Neural progenitor cell (in vitro differentiated cells): ENCODE measurements around the gene PTGDR. TPM values are rescaled to one million over a fixed set of nuclear protein-coding genes. Genes with fewer than 3 reads are reported as not detected.

Experiments
- DNase-seq: peaks from one replicate; pipeline ENCODE4 v3.0.0-alpha.2; 2016; ENCODE audit warnings: low spot score
- H2AFZ ChIP-seq: fragments of 200-600 bp; sonication (generic); replicated peaks from 2 replicates; pipeline ENCODE4 v1.6.1; 2016; ENCODE audit warnings: antibody characterized with exemption
- H3F3A ChIP-seq: fragments of 200-600 bp; sonication (generic); 2 replicates; pipeline ENCODE4 v1.6.1; 2016; ENCODE audit warnings: antibody characterized with exemption, low read depth
- H3K27ac ChIP-seq: fragments of 200-600 bp; sonication (generic); 2 replicates; pipeline ENCODE4 v1.5.1; 2016; ENCODE audit warnings: mild to moderate bottlenecking
- H3K27me3 ChIP-seq: fragments of 200-600 bp; sonication (generic); 2 replicates; pipeline ENCODE4 v1.6.1; 2016; ENCODE audit warnings: mild to moderate bottlenecking, moderate library complexity
- H3K36me3 ChIP-seq: fragments of 200-600 bp; sonication (generic); 2 replicates; pipeline ENCODE4 v1.5.1; 2016
- H3K4me1 ChIP-seq: fragments of 200-600 bp; sonication (generic); 2 replicates; pipeline ENCODE4 v1.6.1; 2016; ENCODE audit warnings: mixed run types
- H3K4me2 ChIP-seq: fragments of 200-600 bp; sonication (generic); 2 replicates; pipeline ENCODE4 v1.6.1; 2016
- H3K4me3 ChIP-seq: fragments of 200-600 bp; sonication (generic); 2 replicates; pipeline ENCODE4 v1.5.1; 2016
- H3K79me2 ChIP-seq: fragments of 200-600 bp; sonication (generic); 2 replicates; pipeline ENCODE4 v1.6.1; 2016; ENCODE audit warnings: low read depth
- H3K9ac ChIP-seq: fragments of 200-600 bp; sonication (generic); 2 replicates; pipeline ENCODE4 v1.6.1; 2016
- H3K9me3 ChIP-seq: fragments of 200-600 bp; sonication (generic); 2 replicates; pipeline ENCODE4 v1.5.1; 2016; ENCODE audit warnings: low read depth
- H4K20me1 ChIP-seq: fragments of 200-600 bp; sonication (generic); 2 replicates; pipeline ENCODE4 v1.6.1; 2016; ENCODE audit warnings: low read depth
- H3K27ac Mint-ChIP-seq: 3 replicates; pipeline ENCODE4 v1.8.0; 2021; ENCODE audit warnings: mixed read lengths
- H3K27me3 Mint-ChIP-seq: 2 replicates; pipeline ENCODE4 v1.8.0; 2022; ENCODE audit warnings: low read depth, mild to moderate bottlenecking, inconsistent platforms, moderate library complexity, mixed read lengths; ENCODE audit not compliant: insufficient read depth
- H3K36me3 Mint-ChIP-seq: 3 replicates; pipeline ENCODE4 v1.8.0; 2021; ENCODE audit warnings: mixed read lengths
- H3K4me1 Mint-ChIP-seq: 3 replicates; pipeline ENCODE4 v1.8.0; 2021; ENCODE audit warnings: mixed read lengths
- H3K4me3 Mint-ChIP-seq: 3 replicates; pipeline ENCODE4 v1.8.0; 2021; ENCODE audit warnings: mild to moderate bottlenecking, moderate library complexity, mixed read lengths
- H3K9me3 Mint-ChIP-seq: 3 replicates; pipeline ENCODE4 v1.8.0; 2020; ENCODE audit warnings: mixed read lengths
- EZH2 ChIP-seq: fragments of 200-600 bp; sonication (generic); IDR thresholded peaks from 2 replicates; pipeline ENCODE4 v1.6.1; 2017; ENCODE audit warnings: antibody characterized with exemption, mild to moderate bottlenecking, moderate library complexity
- EZH2phosphoT487 ChIP-seq: fragments of 200-600 bp; sonication (generic); IDR thresholded peaks from 2 replicates; pipeline ENCODE4 v1.6.1; 2017; ENCODE audit warnings: antibody characterized with exemption
- total RNA-seq: library from RNA; depleted of rRNA; stranded (reverse); fragments of >200 nt; gene quantifications from 2 replicates; pipeline ENCODE4 v1.2.3, GENCODE V29; 2015; ENCODE audit warnings: low replicate concordance
- TF ChIP-seq, protein P1 (sequence below): fragments of 200-600 bp; sonication (generic); IDR thresholded peaks from 2 replicates; pipeline ENCODE4 v1.5.1; 2017; ENCODE audit warnings: antibody characterized with exemption, mild to moderate bottlenecking

Gene PTGDR, protein sequence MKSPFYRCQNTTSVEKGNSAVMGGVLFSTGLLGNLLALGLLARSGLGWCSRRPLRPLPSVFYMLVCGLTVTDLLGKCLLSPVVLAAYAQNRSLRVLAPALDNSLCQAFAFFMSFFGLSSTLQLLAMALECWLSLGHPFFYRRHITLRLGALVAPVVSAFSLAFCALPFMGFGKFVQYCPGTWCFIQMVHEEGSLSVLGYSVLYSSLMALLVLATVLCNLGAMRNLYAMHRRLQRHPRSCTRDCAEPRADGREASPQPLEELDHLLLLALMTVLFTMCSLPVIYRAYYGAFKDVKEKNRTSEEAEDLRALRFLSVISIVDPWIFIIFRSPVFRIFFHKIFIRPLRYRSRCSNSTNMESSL
- 0.58 and 0.71 TPM in 2 replicates for total RNA-seq

DNA sequence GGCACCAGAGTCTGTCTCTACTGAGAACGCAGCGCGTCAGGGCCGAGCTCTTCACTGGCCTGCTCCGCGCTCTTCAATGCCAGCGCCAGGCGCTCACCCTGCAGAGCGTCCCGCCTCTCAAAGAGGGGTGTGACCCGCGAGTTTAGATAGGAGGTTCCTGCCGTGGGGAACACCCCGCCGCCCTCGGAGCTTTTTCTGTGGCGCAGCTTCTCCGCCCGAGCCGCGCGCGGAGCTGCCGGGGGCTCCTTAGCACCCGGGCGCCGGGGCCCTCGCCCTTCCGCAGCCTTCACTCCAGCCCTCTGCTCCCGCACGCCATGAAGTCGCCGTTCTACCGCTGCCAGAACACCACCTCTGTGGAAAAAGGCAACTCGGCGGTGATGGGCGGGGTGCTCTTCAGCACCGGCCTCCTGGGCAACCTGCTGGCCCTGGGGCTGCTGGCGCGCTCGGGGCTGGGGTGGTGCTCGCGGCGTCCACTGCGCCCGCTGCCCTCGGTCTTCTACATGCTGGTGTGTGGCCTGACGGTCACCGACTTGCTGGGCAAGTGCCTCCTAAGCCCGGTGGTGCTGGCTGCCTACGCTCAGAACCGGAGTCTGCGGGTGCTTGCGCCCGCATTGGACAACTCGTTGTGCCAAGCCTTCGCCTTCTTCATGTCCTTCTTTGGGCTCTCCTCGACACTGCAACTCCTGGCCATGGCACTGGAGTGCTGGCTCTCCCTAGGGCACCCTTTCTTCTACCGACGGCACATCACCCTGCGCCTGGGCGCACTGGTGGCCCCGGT lies at the start of gene PTGDR:
Gene PTGDR (plus strand): TSS at position 198 of the 778 bp plus-strand sequence. CDS start 117 bp downstream, at position 315.
- no peaks in the 10 kb centered on the region for H3K4me1 ChIP-seq
- H3K79me2 ChIP-seq: no peaks in the 10 kb centered on the region
- H3K9me3 Mint-ChIP-seq: peaks cover 2% of the 10 kb centered on the region
- no peaks in the 10 kb centered on the region for H4K20me1 ChIP-seq
- H3K4me1 Mint-ChIP-seq: peaks cover 11% of the 10 kb centered on the region
- peak; percentile 70 for DNase-seq
- H3K4me2 ChIP-seq: peak within 1 kb of the TSS; percentile 94
- H3K36me3 ChIP-seq: no peaks in the 10 kb centered on the region
- H2AFZ ChIP-seq: peak within 1 kb of the TSS; percentile 91
- H3K9me3 ChIP-seq: no peaks in the 10 kb centered on the region
- H3K27me3 Mint-ChIP-seq: peaks cover 46% of the 10 kb centered on the region
- no peaks in the 10 kb centered on the region for H3F3A ChIP-seq
- TF ChIP-seq EZH2 (peak; percentile 91), EZH2phosphoT487 (peak; percentile 66)
- TF ChIP-seq, protein P1, sequence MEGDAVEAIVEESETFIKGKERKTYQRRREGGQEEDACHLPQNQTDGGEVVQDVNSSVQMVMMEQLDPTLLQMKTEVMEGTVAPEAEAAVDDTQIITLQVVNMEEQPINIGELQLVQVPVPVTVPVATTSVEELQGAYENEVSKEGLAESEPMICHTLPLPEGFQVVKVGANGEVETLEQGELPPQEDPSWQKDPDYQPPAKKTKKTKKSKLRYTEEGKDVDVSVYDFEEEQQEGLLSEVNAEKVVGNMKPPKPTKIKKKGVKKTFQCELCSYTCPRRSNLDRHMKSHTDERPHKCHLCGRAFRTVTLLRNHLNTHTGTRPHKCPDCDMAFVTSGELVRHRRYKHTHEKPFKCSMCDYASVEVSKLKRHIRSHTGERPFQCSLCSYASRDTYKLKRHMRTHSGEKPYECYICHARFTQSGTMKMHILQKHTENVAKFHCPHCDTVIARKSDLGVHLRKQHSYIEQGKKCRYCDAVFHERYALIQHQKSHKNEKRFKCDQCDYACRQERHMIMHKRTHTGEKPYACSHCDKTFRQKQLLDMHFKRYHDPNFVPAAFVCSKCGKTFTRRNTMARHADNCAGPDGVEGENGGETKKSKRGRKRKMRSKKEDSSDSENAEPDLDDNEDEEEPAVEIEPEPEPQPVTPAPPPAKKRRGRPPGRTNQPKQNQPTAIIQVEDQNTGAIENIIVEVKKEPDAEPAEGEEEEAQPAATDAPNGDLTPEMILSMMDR: no peak
- peaks cover 65% of the 10 kb centered on the region for H3K27me3 ChIP-seq
- H3K27ac Mint-ChIP-seq: no peak within 1 kb of the TSS
- H3K9ac ChIP-seq: no peak within 1 kb of the TSS
- H3K36me3 Mint-ChIP-seq: no peaks in the 10 kb centered on the region
- peak within 1 kb of the TSS; percentile 63 for H3K4me3 ChIP-seq
- peak within 1 kb of the TSS; percentile 83 for H3K4me3 Mint-ChIP-seq
- no peak within 1 kb of the TSS for H3K27ac ChIP-seq

DNA sequence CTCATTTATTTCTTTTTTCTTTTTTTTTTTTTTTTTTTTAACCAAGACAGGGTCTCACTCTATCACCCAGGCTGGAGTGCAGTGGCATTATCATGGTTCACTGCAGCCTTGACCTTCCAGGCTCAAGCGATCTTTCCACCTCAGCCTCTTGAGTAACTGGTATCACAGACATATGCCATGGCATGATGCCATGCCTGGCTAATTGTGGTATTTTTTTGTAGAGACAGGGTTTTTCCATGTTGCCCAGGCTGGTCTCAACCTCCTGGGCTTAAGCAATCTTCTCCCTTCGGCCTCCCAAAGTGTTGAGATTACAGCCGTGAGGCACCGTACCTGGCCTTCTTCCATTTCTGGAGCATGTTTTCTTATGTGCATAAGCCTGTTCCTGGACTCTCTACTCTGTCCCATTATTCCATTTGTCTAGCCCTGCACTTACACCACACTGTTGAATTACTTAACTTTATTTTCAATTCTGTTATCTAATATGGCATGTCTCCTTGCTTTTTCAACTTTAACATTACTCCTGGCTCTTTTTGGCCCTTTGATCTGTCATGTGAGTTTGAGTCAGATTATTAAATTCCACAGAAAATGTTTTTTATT lies 47.9 kb upstream of the PTGDR start:
- no peak for DNase-seq
- Histone ChIP-seq H3K4me1 (peaks cover 10% of the 10 kb centered on the region), H2AFZ (no peak overlapping the region), H3F3A (no peaks in the 10 kb centered on the region), H3K4me2 (no peak overlapping the region), H3K4me3 (no peak overlapping the region), H3K27me3 (no peaks in the 10 kb centered on the region), H4K20me1 (no peaks in the 10 kb centered on the region), H3K27ac (no peak overlapping the region), H3K9me3 (no peaks in the 10 kb centered on the region), H3K9ac (no peak overlapping the region), H3K36me3 (no peaks in the 10 kb centered on the region), H3K79me2 (no peaks in the 10 kb centered on the region)
- H3K27ac Mint-ChIP-seq: no peak overlapping the region
- no peaks in the 10 kb centered on the region for H3K4me1 Mint-ChIP-seq
- no peaks in the 10 kb centered on the region for H3K27me3 Mint-ChIP-seq
- no peaks in the 10 kb centered on the region for H3K9me3 Mint-ChIP-seq
- TF ChIP-seq EZH2phosphoT487 (no peak), EZH2 (no peak)
- TF ChIP-seq, protein P1: no peak
- H3K4me3 Mint-ChIP-seq: no peak overlapping the region
- H3K36me3 Mint-ChIP-seq: no peaks in the 10 kb centered on the region

DNA sequence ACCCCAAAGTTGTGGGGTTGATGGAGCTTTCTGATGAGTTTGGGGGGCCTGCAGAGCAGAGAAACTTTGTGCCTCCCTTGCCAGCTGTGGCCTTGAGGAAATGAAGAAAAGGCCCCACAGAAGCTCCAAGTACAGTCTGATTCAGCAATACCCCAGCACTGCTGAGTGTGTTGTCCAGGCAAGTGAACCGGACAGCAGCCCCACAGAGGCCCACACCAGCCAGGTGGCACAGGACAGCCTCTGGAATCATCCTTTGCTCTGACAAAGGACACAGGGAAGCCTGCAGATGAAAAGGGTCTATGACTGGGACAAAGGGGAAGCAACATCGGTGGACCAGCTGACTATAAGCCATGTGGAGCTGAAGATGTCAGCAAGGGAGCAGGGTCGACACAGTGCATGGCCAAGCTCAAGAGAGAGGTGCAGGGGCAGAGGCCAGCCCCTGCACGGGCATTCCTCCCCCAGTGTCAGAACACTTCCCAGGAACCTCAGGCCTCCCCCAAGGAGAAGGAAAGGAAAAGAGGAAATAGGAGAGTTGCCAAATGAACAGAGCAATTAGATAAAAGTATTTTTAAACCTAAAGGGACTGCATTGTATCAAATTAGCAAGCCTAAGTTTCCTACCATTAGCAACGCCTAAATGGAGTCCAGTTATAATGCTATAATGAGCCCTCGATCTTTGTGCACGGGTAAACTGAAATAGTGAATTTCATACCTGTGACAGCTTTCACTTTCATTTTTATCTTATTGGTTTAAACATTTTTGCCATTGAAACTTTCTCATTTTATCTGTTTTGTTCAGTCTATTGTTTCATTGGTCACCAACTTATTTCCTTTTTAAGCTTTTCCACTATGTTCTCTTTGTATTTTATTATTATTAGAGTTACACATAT lies 46.3 kb upstream of the PTGDR start:
- H3K27ac ChIP-seq: no peak overlapping the region
- no peak overlapping the region for H3K4me2 ChIP-seq
- no peaks in the 10 kb centered on the region for H3K9me3 ChIP-seq
- DNase-seq: no peak
- H3F3A ChIP-seq: no peaks in the 10 kb centered on the region
- H2AFZ ChIP-seq: no peak overlapping the region
- H3K27me3 ChIP-seq: no peaks in the 10 kb centered on the region
- H4K20me1 ChIP-seq: no peaks in the 10 kb centered on the region
- no peak overlapping the region for H3K4me3 Mint-ChIP-seq
- no peak overlapping the region for H3K9ac ChIP-seq
- peaks cover 10% of the 10 kb centered on the region for H3K4me1 ChIP-seq
- H3K27ac Mint-ChIP-seq: no peak overlapping the region
- TF ChIP-seq EZH2phosphoT487 (no peak), EZH2 (no peak)
- TF ChIP-seq, protein P1: no peak
- no peaks in the 10 kb centered on the region for H3K36me3 Mint-ChIP-seq
- H3K36me3 ChIP-seq: no peaks in the 10 kb centered on the region
- H3K4me1 Mint-ChIP-seq: no peaks in the 10 kb centered on the region
- H3K27me3 Mint-ChIP-seq: no peaks in the 10 kb centered on the region
- H3K9me3 Mint-ChIP-seq: no peaks in the 10 kb centered on the region
- no peaks in the 10 kb centered on the region for H3K79me2 ChIP-seq
- H3K4me3 ChIP-seq: no peak overlapping the region
